Endothelial cell of umbilical vein (primary cell): ENCODE results near the gene ADTRP. TPM values are rescaled to one million over a fixed set of nuclear protein-coding genes. Genes with fewer than 3 reads are reported as not detected.

Experiments
- BruUV-seq: library from RNA; stranded (reverse); fragments of 400-500 nt; replicated peaks from 2 replicates; lab custom pipeline; 2021; lab: Mats Ljungman, UMichigan
- CTCF ChIA-PET: fragments of 300-600, 350-600 bp; sonication (Branson Sonifier 250); formaldehyde crosslinking; loops from one replicate; lab custom pipeline; 2021; ENCODE audit warnings: antibody characterized with exemption, inconsistent platforms; lab: Charles Lee
- POLR2A ChIA-PET: fragments of 300-600, 350-600 bp; sonication (Branson Sonifier 250); formaldehyde crosslinking; loops from one replicate; lab custom pipeline; 2021; ENCODE audit warnings: antibody characterized with exemption, inconsistent platforms; lab: Charles Lee
- DNase-seq: peaks from one replicate; pipeline ENCODE4 v3.0.0-alpha.2; 2011; ENCODE audit warnings: low read depth, low spot score
- FAIRE-seq: peaks from 2 replicates; lab custom pipeline; 2011; peaks lifted over from hg19 to GRCh38; lab: Jason Lieb, UNC
- H2AFZ ChIP-seq: 2 replicates; pipeline ENCODE4 v1.6.0; 2012; ENCODE audit warnings: low read depth, low read length, control low read depth, inconsistent platforms
- H3K27ac ChIP-seq: 2 replicates; pipeline ENCODE4 v1.5.1; 2011; ENCODE audit warnings: low read depth, mild to moderate bottlenecking, control low read depth, low read length, moderate library complexity; ENCODE audit not compliant: insufficient read depth
- H3K27me3 ChIP-seq, 2 experiments: 2 replicates each; pipeline versions ENCODE4 v1.6.0 to v1.6.1; 2011; ENCODE audit warnings: low read length in 2 of 2, mixed read lengths in 1 of 2; ENCODE audit not compliant: control insufficient read depth in 2 of 2, insufficient read depth in 2 of 2
- H3K36me3 ChIP-seq, 2 experiments: 2 replicates in 1 of 2; 3 replicates in 1 of 2; pipeline ENCODE4 v1.5.1; 2011; ENCODE audit warnings: low read length in 2 of 2, mild to moderate bottlenecking in 1 of 2, moderate library complexity in 1 of 2; ENCODE audit not compliant: control insufficient read depth in 2 of 2, insufficient read depth in 2 of 2; ENCODE audit errors: extremely low read depth in 1 of 2
- H3K4me1 ChIP-seq: 3 replicates; pipeline ENCODE4 v1.5.1; 2011; ENCODE audit warnings: mild to moderate bottlenecking, low read length; ENCODE audit not compliant: control insufficient read depth, insufficient read depth; ENCODE audit errors: extremely low read depth
- H3K4me2 ChIP-seq: 2 replicates; pipeline ENCODE4 v1.6.1; 2011; ENCODE audit warnings: low read length, control low read depth, mixed read lengths; ENCODE audit not compliant: insufficient read depth
- H3K4me3 ChIP-seq, 3 experiments: fragments of 200-600 bp in 1 of 3; sonication (generic), shearing (Covaris generic) in 1 of 3; replicated peaks in 1 of 3; 2 replicates each; pipeline ENCODE4 v1.5.1; 2011 to 2016; ENCODE audit warnings: control low read depth in 3 of 3, low read length in 3 of 3, mild to moderate bottlenecking in 2 of 3, inconsistent platforms in 1 of 3, low read depth in 1 of 3, moderate library complexity in 1 of 3; ENCODE audit not compliant: insufficient read depth in 1 of 3
- H3K79me2 ChIP-seq: 2 replicates; pipeline ENCODE4 v1.6.0; 2012; ENCODE audit warnings: low read length, inconsistent platforms; ENCODE audit not compliant: control insufficient read depth, insufficient read depth
- H3K9ac ChIP-seq: replicated peaks from 2 replicates; pipeline ENCODE3; 2011; ENCODE audit warnings: low read length, control low read depth; ENCODE audit not compliant: insufficient read depth; ENCODE audit errors: extremely low read depth
- H3K9me1 ChIP-seq: replicated peaks from 3 replicates; pipeline ENCODE4 v1.6.0; 2011; ENCODE audit warnings: mild to moderate bottlenecking, low read length; ENCODE audit not compliant: control insufficient read depth, insufficient read depth; ENCODE audit errors: extremely low read depth
- H3K9me3 ChIP-seq: replicated peaks from 2 replicates; pipeline ENCODE4 v1.5.1; 2012; ENCODE audit warnings: low read length, inconsistent platforms; ENCODE audit not compliant: control insufficient read depth, insufficient read depth
- H4K20me1 ChIP-seq: replicated peaks from 2 replicates; pipeline ENCODE3; 2011; ENCODE audit warnings: mild to moderate bottlenecking, low read length; ENCODE audit not compliant: control insufficient read depth, insufficient read depth; ENCODE audit errors: extremely low read depth
- CTCF ChIP-seq, 2 donors: IDR thresholded peaks; 1 replicate in 1 of 2; 2 replicates in 1 of 2; pipeline ENCODE4 v1.5.1; 2011; ENCODE audit warnings: low read length in 2 of 2, mild to moderate bottlenecking in 2 of 2, moderate library complexity in 2 of 2, control low read depth in 1 of 2, inconsistent platforms in 1 of 2, low read depth in 1 of 2; ENCODE audit not compliant: insufficient read depth in 1 of 2; ENCODE audit errors: extremely low read depth in 1 of 2
- EZH2 ChIP-seq: IDR thresholded peaks from 2 replicates; pipeline ENCODE4 v1.6.1; 2012; ENCODE audit warnings: borderline replicate concordance, low read depth, mild to moderate bottlenecking, moderate library complexity, low read length, inconsistent platforms; ENCODE audit not compliant: severe bottlenecking
- FOS ChIP-seq: IDR thresholded peaks from 2 replicates; pipeline ENCODE4 v1.6.1; 2011; ENCODE audit warnings: mild to moderate bottlenecking, low read length, moderate library complexity, borderline replicate concordance; ENCODE audit not compliant: insufficient read depth
- GATA2 ChIP-seq: IDR thresholded peaks from 2 replicates; pipeline ENCODE4 v1.7.0; 2011; ENCODE audit warnings: low read depth, mild to moderate bottlenecking, moderate library complexity, mixed read lengths, low read length; ENCODE audit not compliant: insufficient read length, insufficient read depth
- JUN ChIP-seq: IDR thresholded peaks from 2 replicates; pipeline ENCODE4 v1.6.1; 2011; ENCODE audit warnings: borderline replicate concordance, low read depth; ENCODE audit not compliant: insufficient read length, insufficient read depth
- MAX ChIP-seq: IDR thresholded peaks from 2 replicates; pipeline ENCODE4 v1.6.1; 2011; ENCODE audit not compliant: insufficient read depth, insufficient read length
- MYC ChIP-seq: IDR thresholded peaks from one replicate; pipeline ENCODE4 v1.6.1; 2011; ENCODE audit warnings: mild to moderate bottlenecking, low read depth, low read length
- POLR2A ChIP-seq: IDR thresholded peaks from 2 replicates; pipeline ENCODE4 v1.6.1; 2012; ENCODE audit warnings: low read depth, mild to moderate bottlenecking, control low read depth, low read length
- POLR2AphosphoS5 ChIP-seq: IDR thresholded peaks from 2 replicates; pipeline ENCODE4 v1.6.1; 2012; ENCODE audit warnings: low read depth, mild to moderate bottlenecking, control low read depth, low read length, moderate library complexity; ENCODE audit not compliant: insufficient read depth
- dilution Hi-C: fragments of 300-500 bp; cut with MboI; formaldehyde crosslinking; loops from one replicate; pipeline ENCODE4 v1.15.0; 2019; ENCODE audit warnings: low sequenced_read_pairs; ENCODE audit not compliant: extremely low pct_ligation_motif_present
- intact Hi-C: fragments of 100-400 bp; cut with micrococcal nuclease; formaldehyde crosslinking; loops from one replicate; pipeline ENCODE4 v1.10.0; 2022
- polyA plus RNA-seq, 4 experiments: library from polyadenylated mRNA; depleted of rRNA in 3 of 4; stranded (reverse) in 3 of 4; unstranded in 1 of 4; fragments of >200 nt; gene quantifications; 2 replicates each; pipeline versions ENCODE4 v1.2.1 to v1.2.3, GENCODE V29; 2011 to 2012; ENCODE audit warnings: missing spikeins in 1 of 4
- total RNA-seq: library from RNA; stranded (reverse); gene quantifications from 2 replicates; pipeline ENCODE4 v1.2.3, GENCODE V29; 2021

ADTRP gene
- total and polyA plus RNA-seq, 2 donors (not counting 3 experiments of a cell fraction or from before 2014, with no cell fraction given), result 3.3 to 4.4 TPM

- no TSS peak for BruUV-seq
- dilution Hi-C loops, result no loop called here
- POLR2A ChIA-PET, result no interaction called here
These were observed 6.8 kb upstream of the ADTRP start for GRCh38 chr6:11785415-11785773.

More at GRCh38 chr6:11785415-11785773, 6.8 kb upstream of the ADTRP start:
- no peaks in the 10 kb centered on the region for H4K20me1 ChIP-seq
- no peaks in the 10 kb centered on the region for H3K9me3 ChIP-seq
- CTCF ChIA-PET, result no interaction called here
- FAIRE-seq (no peak), DNase-seq (no peak)
- H3K79me2 ChIP-seq, result no peaks in the 10 kb centered on the region
- H3K27me3 ChIP-seq, result peaks cover 2 to 3% of the 10 kb centered on the region in 2 experiments
- no peak overlapping the region for H3K9ac ChIP-seq
- H3K4me3 ChIP-seq, result no peak overlapping the region
- TF ChIP-seq FOS, result no peak
- no peak for TF ChIP-seq JUN
- TF ChIP-seq POLR2AphosphoS5, result no peak
- TF ChIP-seq MYC, result no peak
- no peak for TF ChIP-seq GATA2
- TF ChIP-seq EZH2, result no peak
- TF ChIP-seq CTCF (IDR thresholded peaks at IDR 0.05; ENCODE audit: extremely low read depth in 1 of 2, insufficient read depth in 1 of 2, low read depth in 1 of 2, low read length in 2 of 2), result no peak
- no peak for TF ChIP-seq MAX
- no peak for TF ChIP-seq POLR2A
- no peak overlapping the region for H3K27ac ChIP-seq
- H3K36me3 ChIP-seq, result no peaks in the 10 kb centered on the region
- no peaks in the 10 kb centered on the region for H3K4me1 ChIP-seq
- no peak overlapping the region for H2AFZ ChIP-seq
- intact Hi-C loops, result no loop called here
- H3K4me2 ChIP-seq, result no peak overlapping the region
- H3K9me1 ChIP-seq, result no peaks in the 10 kb centered on the region
